Motor neuron (in vitro differentiated cells): ENCODE data around the gene DUS2. TPM values are rescaled to one million over a fixed set of nuclear protein-coding genes. Genes with fewer than 3 reads are reported as not detected.
"Not testable (repeated sequence)": the region's sequence is repeated elsewhere in the genome, so short reads cannot be mapped to it uniquely, and the experiment has no call there.

Experiments used
- ATAC-seq, 8 experiments: fragments of 200-7000 bp; cut with Tn5 transposase; replicated peaks in 6 of 8; 2 replicates each; pipeline ENCODE4 v1.8.0; 2021; ENCODE audit warnings: mild to moderate bottlenecking in 8 of 8, moderate library complexity in 8 of 8
- H3K27ac ChIP-seq, 2 donors: fragments of 250-450 bp; sonication (Bioruptor Pico); 2 replicates each; pipeline ENCODE4 v1.9.0; 2021; ENCODE audit warnings: antibody characterized with exemption in 2 of 2, mild to moderate bottlenecking in 2 of 2, moderate library complexity in 1 of 2
- H3K4me1 ChIP-seq, 2 donors: fragments of 250-450 bp; sonication (Bioruptor Pico); replicated peaks in 1 of 2; 2 replicates each; pipeline ENCODE4 v1.6.1; 2021; ENCODE audit warnings: antibody characterized with exemption in 2 of 2, mild to moderate bottlenecking in 2 of 2, moderate library complexity in 1 of 2
- H3K4me3 ChIP-seq, 5 donors: fragments of 250-450 bp; sonication (Bioruptor Pico); 2 replicates each; pipeline ENCODE4 v1.9.0; 2021; ENCODE audit warnings: antibody characterized with exemption in 5 of 5, mild to moderate bottlenecking in 5 of 5, moderate library complexity in 4 of 5
- WGBS, 10 experiments: fragments of 450-650 bp; shearing (Covaris generic); methylation state at CpG; one replicate each; pipeline ENCODE4 v1.0.0; 2022; 5-methylcytosine and 5-hydroxymethylcytosine counted together
- in situ Hi-C, 9 experiments: fragments of 400-800 bp; cut with MboI; loops; one replicate each; pipeline ENCODE4 v1.15.0; 2021; ENCODE audit warnings: low sequenced_read_pairs in 9 of 9, low pct_unique_long_range_greater_than_20kb in 2 of 9; ENCODE audit not compliant: unreplicated experiment in 9 of 9
- total RNA-seq, 8 experiments: library from RNA; unstranded; fragments of 300-600 nt; gene quantifications; 2 replicates each; pipeline versions ENCODE4 v1.2.3 to v1.2.4, GENCODE V29; 2022

DUS2 gene
- total RNA-seq, 8 experiments from 2014 or later, result 9.0 to 19.2 (median 12.8) TPM

DNA sequence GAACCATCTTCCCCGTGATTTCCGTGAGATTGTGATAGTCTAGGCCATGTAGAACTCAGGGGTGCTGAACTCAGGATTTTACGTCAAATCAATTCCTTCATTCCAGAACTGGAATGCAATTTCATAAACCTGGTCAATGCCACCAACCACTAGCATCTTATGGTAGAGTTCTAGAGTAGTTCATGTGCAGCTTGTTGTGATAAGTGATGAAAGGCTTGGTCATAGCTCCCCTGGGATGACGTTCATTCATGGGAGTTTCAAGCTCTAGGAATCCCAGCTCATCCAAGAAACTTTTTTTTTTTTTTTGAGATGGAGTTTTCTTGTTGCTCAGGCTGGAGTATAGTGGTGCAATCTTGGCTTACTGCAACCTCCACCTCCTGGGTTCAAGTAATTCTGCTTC lies 20.1 kb upstream of the DUS2 start:
- H3K27ac ChIP-seq, result no peak overlapping the region
- 0 to 100% (median 89%) methylated on average over 1 to 4 of the region's 4 CpGs; no CpG with 5 or more reads in 3 of the 10 experiments for WGBS, 10 experiments
- H3K4me3 ChIP-seq, result no peak overlapping the region
- H3K4me1 ChIP-seq, result no peaks in the 10 kb centered on the region
- in situ Hi-C loops, result no loop called here
- no peak for ATAC-seq

DNA sequence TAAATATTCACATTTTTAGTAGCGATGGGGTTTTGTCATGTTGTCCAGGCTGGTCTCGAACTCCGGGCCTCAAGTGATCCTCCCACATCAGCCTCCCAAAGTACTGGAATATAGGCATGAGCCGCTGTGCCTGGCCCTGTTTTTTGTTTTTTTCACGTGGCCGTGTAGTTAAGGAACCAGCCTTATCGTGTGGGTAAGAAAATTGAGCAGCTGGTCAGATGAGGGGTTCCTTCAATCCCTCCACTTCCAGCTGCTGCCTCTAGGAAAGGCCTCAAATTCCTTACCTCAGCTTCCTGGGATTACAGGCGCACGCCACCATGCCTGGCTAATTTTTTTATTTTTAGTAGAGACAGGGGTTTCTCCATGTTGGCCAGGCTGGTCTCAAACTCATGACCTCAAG lies 17.9 kb upstream of the DUS2 start:
- in situ Hi-C loops, result no loop called here
- WGBS, 10 experiments, result 40 to 90% (median 82%) methylated on average over 1 to 9 of the region's 9 CpGs; no CpG with 5 or more reads in 1 of the 10 experiments

DNA sequence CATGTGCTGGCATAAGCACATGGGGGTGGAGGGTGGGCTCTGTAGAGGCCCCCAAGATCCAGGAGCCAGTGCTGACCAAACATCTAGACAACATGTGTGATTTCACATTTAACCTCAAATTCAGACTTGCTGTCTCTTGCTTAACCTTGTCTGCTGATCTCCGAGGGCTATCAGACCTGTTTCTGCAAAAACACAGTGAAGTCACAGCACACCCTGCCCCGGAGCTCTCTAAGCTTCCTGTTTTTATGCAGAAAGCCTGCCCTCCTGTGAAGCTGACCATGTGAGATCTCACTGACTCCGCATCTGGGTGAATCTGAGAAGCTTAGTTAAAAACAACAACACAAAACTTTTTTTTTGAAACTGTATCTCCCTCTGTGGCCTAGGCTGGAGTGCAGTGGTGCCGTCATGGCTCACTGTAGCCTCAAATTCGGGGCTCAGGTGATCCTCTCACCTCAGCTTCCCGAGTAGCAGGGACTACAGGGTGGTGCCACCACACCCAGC lies 17.2 kb upstream of the DUS2 start:
- H3K4me3 ChIP-seq, result no peak overlapping the region
- H3K27ac ChIP-seq, result no peak overlapping the region
- no peaks in the 10 kb centered on the region for H3K4me1 ChIP-seq
- ATAC-seq, result peak in 3 of 8 experiments; percentile 99
- 23 to 59% (median 42%) methylated on average over 2 to 6 of the region's 6 CpGs; no CpG with 5 or more reads in 4 of the 10 experiments for WGBS, 10 experiments
- in situ Hi-C loops, result no loop called here

More for the DNA sequence above, 17.9 kb upstream of the DUS2 start:
- Histone ChIP-seq H3K4me1 (no peaks in the 10 kb centered on the region), H3K27ac (no peak overlapping the region), H3K4me3 (no peak overlapping the region)
- ATAC-seq, result no peak

DNA sequence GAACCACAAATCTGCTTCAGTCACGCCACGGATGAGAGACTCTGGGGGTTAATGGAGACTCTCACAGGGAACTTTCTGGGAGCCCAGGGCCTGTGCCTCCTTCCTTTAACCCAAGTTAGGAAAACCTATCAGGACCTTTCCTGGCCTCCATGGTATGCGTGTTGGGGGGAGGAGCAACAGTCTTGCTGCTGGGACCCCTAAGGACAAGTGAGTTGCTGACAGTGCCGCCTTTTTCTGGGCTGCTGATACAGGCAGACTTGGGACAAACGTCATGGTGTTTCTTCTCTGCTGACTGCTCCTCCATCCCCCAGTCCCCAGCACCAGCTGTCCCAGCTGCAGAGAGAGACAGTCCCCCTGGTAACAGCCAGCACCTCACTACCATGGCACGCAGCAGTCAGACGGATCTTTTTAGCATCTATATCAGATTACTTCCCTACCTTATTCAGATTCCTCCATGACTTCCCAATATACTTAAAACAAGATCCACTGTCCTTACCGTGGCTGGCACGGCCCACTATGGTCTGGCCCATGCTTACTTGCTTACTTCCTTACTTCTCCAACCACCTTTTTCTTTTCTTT lies 13.8 kb upstream of the DUS2 start:
- H3K4me3 ChIP-seq, result no peak overlapping the region
- no peaks in the 10 kb centered on the region for H3K4me1 ChIP-seq
- 18 to 94% (median 69%) methylated on average over 1 to 5 of the region's 9 CpGs for WGBS, 10 experiments
- H3K27ac ChIP-seq, result no peak overlapping the region
- no peak for ATAC-seq
- in situ Hi-C loops, result no loop called here

DNA sequence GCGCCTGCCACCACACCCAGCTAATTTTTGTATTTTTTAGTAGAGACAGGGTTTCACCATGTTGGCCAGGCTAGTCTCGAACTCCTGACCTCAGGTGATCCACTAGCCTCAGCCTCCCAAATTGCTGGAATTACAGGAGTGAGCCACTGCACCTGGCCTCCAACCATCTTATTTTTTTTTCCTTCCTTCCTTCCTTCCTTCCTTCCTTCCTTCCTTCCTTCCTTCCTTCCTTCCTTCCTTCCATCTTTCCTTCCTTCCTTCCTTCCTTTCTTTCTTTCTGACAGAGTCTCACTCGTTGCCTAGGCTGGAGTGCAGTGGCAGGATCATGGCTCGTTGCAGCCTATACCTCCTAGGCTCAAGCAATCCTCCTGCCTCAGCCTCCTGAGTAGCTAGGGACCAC lies 13.2 kb upstream of the DUS2 start:
- H3K4me3 ChIP-seq, H3K27ac ChIP-seq, in situ Hi-C loops, ATAC-seq, H3K4me1 ChIP-seq: not testable (repeated sequence)
- 67 to 100% (median 76%) methylated on average over 1 to 2 of the region's 4 CpGs; no CpG with 5 or more reads in 6 of the 10 experiments for WGBS, 10 experiments

DNA sequence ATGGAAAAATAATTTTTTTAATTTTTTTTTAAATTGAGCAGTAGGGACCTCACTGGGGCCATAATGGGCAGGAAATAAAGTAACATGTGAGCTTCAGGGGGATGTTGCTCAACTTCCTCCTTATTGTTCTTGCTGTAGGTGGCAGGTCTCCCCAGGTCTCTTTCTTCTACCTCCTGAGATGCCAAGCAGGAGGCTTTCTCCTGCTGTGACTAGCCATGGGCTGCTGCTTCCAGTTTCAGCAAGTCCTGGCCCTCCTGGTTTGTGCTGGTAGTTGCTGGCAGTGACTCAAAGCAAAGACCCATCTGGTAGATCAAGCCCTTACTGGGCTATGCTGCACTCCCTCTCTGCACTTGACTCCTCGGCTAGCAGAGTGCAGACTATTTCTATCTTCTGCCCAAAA lies 9.6 kb upstream of the DUS2 start:
- no peaks in the 10 kb centered on the region for H3K4me1 ChIP-seq
- in situ Hi-C loops, result no loop called here
- no peak overlapping the region for H3K27ac ChIP-seq
- no peak overlapping the region for H3K4me3 ChIP-seq
- WGBS, 10 experiments, result 75% methylated on average over 1 of the region's 1 CpG; no CpG with 5 or more reads in 9 of the 10 experiments
- ATAC-seq, result no peak

DNA sequence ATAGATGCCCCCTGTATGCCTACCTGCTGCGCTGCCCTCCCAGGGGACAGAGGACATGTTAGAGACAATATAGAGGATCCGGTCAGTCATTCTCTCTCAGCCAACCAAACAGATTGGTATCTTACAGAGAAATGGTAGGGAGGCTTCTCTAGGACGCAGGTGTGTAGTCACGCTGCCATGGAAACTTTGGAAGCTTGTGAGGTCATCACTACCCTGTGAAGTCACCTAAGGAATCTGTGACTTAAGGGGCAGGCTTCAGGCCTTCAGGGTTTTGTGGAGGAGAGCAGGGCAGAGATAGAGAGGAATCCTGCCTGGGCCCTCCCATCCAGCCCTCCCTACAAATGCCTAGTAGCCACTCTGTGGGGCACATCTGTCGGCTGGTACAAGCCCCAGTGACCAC lies 7.4 kb upstream of the DUS2 start, which contains the start of gene DPEP2NB:
Gene DPEP2NB (minus strand): TSS at position 231 of the 400 bp plus-strand sequence. CDS start 141 bp downstream, at position 90.
- no peak for ATAC-seq
- 43 to 100% (median 83%) methylated on average over 1 to 3 of the region's 5 CpGs; no CpG with 5 or more reads in 2 of the 10 experiments for WGBS, 10 experiments
- in situ Hi-C loops, result no loop called here

DNA sequence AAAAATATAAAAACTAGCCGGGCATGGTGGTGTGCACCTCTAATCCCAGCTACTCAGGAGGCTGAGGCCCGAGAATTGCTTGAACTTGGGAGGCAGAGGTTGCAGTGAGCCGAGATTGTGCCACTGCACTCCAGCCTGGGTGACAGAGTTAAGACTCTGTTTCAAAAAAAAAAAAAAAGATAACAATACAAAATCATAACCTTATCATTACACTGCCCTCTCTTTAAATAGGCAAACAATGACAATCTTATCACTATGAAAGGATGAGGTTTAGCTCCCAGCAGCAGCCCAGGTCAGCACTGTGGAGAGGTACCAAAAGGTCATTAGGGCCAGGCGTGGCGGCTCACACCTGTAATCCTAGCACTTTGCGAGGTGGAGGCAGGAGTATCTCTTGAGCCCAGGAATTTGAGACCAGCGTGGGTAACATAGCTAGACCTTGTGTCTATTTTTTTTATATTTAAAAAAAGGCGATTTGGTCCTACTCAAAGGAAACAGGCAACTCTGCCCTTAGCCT lies 3.9 kb upstream of the DUS2 start:
- no peak overlapping the region for H3K4me3 ChIP-seq
- 53 to 100% (median 74%) methylated on average over 1 to 5 of the region's 8 CpGs; no CpG with 5 or more reads in 2 of the 10 experiments for WGBS, 10 experiments
- peaks cover 12 to 14% of the 10 kb centered on the region in 2 donors for H3K4me1 ChIP-seq
- in situ Hi-C loops, result no loop called here
- H3K27ac ChIP-seq, result no peak overlapping the region
- ATAC-seq, result no peak

More for the DNA sequence above, 7.4 kb upstream of the DUS2 start, which contains the start of gene DPEP2NB:
- Histone ChIP-seq H3K4me3 (no peak within 1 kb of the TSS), H3K4me1 (no peaks in the 10 kb centered on the region), H3K27ac (no peak within 1 kb of the TSS)

DNA sequence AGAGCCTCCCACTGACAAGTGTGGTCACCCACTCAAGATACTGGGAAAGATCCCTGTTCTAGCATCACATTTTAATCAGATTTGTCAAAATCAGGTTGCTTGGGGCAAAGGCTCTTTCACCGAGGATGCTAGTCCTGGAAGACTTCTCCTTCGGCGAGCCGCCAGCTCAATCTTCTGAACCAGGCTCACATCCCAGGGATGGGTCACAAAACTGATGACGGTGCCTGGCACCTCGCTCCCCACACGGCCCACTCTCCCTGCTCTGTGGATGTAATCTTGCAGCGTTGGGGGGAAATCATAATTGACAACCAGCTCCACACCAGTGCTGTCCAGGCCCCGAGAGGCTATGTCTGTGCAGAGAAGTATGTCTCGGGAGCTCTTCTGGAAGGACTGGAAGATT lies 1.6 kb upstream of the DUS2 start:
- H3K27ac ChIP-seq, result no peak overlapping the region
- no peak for ATAC-seq
- H3K4me1 ChIP-seq, result peaks cover 14% of the 10 kb centered on the region in 2 donors
- peak overlapping the region in 2 of 5 donors; percentile 90 to 97 for H3K4me3 ChIP-seq
- in situ Hi-C loops, result no loop called here
- 85 to 100% (median 96%) methylated on average over 1 to 9 of the region's 10 CpGs; no CpG with 5 or more reads in 4 of the 10 experiments for WGBS, 10 experiments

DNA sequence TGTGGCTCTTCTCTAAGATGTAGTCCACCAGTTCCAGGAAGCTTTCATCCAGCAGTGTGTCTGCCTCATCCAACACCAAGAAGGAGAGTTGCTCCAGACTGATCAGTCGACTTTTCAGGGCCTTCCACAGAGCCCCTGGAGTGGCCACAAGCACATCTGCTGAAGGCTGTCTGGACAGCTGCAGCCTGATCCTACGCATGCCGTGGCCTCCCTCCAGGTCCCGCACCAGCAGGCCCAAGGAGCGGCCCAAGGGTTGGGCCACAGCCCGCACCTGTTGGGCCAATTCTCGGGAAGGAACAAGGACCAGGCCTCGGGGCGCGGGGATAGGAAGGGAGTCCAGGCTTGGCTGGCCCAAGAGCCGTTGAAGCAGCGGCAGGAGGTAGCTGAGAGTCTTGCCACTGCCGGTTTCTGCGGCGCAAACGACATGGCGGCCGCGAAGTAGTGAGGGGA lies 781 bp upstream of the DUS2 start:
- in situ Hi-C loops, result no loop called here
- Histone ChIP-seq H3K27ac (peak overlapping the region; percentile 89 to 90), H3K4me3 (peak overlapping the region; percentile 86 to 100 (median 97)), H3K4me1 (peaks cover 14% of the 10 kb centered on the region in 2 donors)
- 0 to 41% (median 14%) methylated on average over 1 to 9 of the region's 19 CpGs; no CpG with 5 or more reads in 5 of the 10 experiments for WGBS, 10 experiments
- ATAC-seq, result peak; percentile 7 to 24 (median 20)

DNA sequence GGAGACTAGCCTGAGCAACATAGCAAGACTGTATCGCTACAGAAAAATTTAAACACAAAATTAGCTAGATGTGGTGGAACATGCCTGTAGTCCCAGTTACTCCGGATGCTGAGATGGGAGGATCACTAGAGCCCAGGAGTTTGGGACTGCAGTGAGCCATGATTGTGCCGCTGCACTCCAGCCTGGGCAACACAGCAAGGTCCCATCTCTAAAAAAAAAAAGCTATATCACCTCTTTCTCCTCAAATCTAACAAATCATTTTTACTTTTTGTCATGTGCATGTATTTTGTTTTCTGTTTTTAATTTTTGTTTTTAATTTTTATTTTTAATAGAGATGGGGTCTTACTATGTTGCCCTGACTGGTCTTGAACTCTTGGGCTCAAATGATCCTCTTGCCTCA lies 5.9 kb downstream of the DUS2 start:
- 80 to 100% (median 100%) methylated on average over 1 to 2 of the region's 3 CpGs; no CpG with 5 or more reads in 3 of the 10 experiments for WGBS, 10 experiments

DNA sequence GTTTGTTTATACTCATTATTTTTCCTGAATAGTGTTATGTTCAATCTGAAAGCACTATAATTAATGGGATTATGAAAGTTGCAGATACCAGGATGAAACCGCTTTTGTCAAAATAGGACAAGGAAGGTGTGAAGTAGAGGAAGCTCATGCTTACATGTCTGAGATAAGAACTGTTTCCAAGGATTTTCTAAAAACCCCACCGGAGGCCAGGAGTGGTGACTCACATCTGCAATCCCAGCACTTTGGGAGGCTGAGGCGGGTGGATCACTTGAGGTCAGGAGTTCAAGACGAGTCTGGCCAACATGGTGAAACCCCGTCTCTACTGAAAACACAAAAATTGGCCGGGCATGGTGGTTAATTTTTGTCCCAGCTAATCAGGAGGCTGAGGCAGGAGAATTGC lies 7.0 kb downstream of the DUS2 start:
- ATAC-seq, in situ Hi-C loops, H3K4me1 ChIP-seq: not testable (repeated sequence)

More for the DNA sequence above, 5.9 kb downstream of the DUS2 start:
- ATAC-seq, result no peak
- H3K27ac ChIP-seq, result no peak overlapping the region
- in situ Hi-C loops, result no loop called here
- no peak overlapping the region for H3K4me3 ChIP-seq
- H3K4me1 ChIP-seq, result peaks cover 2 to 5% of the 10 kb centered on the region in 2 donors

DNA sequence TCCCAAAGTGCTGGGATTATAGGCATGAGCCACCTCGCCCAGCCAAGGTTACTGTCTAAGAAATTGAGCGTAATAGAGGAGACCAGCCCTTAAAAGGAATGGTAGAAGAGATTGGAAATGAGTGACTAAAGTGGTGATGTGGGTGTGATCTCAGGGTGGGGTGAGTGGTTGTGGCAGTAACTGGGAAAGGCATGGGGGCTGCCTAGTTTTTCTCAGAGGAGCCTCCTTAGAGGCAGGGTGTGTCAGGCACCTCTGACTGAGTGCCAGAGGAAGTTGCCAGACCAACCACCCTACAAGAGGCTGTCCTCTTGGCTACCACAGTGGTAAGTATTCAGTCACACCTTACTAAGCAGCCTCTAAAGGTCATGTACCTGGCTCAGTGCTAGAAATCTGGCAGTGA lies 8.9 kb downstream of the DUS2 start:
- H3K4me1 ChIP-seq, result no peaks in the 10 kb centered on the region
- in situ Hi-C loops, result no loop called here
- ATAC-seq, result peak in 2 of 8 experiments; percentile 92 to 93
- H3K27ac ChIP-seq, result no peak overlapping the region
- no peak overlapping the region for H3K4me3 ChIP-seq
- 40 to 100% (median 90%) methylated on average over 1 to 2 of the region's 2 CpGs; no CpG with 5 or more reads in 5 of the 10 experiments for whole genome bisulfite sequencing, 10 experiments

More for the DNA sequence above, 7.0 kb downstream of the DUS2 start:
- WGBS, 10 experiments, result 33 to 100% (median 90%) methylated on average over 1 to 4 of the region's 6 CpGs; no CpG with 5 or more reads in 3 of the 10 experiments
- not testable (repeated sequence) for H3K27ac ChIP-seq, H3K4me3 ChIP-seq
